ENCODE results near the gene COQ10A. TPM values are rescaled to one million over a fixed set of nuclear protein-coding genes. Genes with fewer than 3 reads are reported as not detected.

COQ10A gene
- total RNA-seq, 1 donor from 2014 or later, result 10.1 TPM

DNA sequence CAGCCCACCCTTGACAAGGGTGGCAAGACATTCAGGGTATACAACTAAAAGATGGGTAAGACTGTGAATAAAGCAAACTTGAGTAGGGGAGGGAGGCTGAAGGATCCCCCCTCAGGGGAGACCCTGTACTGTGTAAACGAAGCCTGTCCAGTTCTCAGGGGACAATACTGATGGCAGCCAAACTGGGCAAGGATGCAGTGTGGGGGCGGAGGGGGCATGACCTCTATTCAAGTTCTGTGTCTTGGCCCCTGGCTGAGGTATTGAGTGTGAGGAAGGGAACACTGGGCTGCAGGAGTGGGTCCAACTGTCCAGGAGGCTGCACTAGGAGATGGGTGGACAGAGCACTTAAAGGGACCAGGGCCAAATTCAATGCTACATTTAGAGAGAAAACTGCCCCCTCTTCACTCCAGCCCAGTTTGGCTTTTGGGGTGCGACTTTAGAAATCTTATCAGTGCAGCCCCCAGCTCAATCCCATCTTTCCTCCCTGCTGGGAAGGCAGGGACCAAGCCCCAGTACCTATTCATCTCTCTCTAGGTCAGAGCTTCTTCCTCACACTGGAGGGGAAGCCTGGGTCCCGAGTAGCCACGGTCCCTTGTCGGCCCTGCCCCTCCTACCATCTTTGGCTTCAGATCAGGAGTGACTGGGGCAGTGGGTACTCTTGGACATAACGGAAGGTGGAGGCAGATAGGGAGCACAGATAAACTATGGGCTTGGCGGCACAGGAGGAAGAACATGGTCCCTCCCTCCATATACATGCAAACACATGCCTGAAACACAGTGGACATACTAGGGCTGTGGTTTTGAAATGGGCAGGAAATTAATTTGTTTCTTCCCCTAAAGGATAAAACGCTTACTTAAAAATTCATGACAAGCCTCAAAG, 25.1 kb upstream of the COQ10A start:
- intact Hi-C loops (cut with DNase I), result no loop called here
- Histone ChIP-seq H3K4me1 (no peaks in the 10 kb centered on the region), H3K27me3 (no peaks in the 10 kb centered on the region), H3K36me3 (peaks cover 10 to 70% of the 10 kb centered on the region in 2 donors), H3K27ac (no peak overlapping the region), H3K9me3 (no peaks in the 10 kb centered on the region), H3K4me3 (no peak overlapping the region)
- TF ChIP-seq, protein P1, sequence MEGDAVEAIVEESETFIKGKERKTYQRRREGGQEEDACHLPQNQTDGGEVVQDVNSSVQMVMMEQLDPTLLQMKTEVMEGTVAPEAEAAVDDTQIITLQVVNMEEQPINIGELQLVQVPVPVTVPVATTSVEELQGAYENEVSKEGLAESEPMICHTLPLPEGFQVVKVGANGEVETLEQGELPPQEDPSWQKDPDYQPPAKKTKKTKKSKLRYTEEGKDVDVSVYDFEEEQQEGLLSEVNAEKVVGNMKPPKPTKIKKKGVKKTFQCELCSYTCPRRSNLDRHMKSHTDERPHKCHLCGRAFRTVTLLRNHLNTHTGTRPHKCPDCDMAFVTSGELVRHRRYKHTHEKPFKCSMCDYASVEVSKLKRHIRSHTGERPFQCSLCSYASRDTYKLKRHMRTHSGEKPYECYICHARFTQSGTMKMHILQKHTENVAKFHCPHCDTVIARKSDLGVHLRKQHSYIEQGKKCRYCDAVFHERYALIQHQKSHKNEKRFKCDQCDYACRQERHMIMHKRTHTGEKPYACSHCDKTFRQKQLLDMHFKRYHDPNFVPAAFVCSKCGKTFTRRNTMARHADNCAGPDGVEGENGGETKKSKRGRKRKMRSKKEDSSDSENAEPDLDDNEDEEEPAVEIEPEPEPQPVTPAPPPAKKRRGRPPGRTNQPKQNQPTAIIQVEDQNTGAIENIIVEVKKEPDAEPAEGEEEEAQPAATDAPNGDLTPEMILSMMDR (IDR thresholded peaks at IDR 0.05), result no peak
- no peak for TF ChIP-seq POLR2A (IDR thresholded peaks at IDR 0.05)
- TF ChIP-seq POLR2AphosphoS5 (IDR thresholded peaks at IDR 0.05; ENCODE audit: insufficient read depth in 1 of 2, low read depth in 1 of 2), result no peak
- DNase-seq (ENCODE audit: extremely low spot score in 2 of 2), result no peak

DNA sequence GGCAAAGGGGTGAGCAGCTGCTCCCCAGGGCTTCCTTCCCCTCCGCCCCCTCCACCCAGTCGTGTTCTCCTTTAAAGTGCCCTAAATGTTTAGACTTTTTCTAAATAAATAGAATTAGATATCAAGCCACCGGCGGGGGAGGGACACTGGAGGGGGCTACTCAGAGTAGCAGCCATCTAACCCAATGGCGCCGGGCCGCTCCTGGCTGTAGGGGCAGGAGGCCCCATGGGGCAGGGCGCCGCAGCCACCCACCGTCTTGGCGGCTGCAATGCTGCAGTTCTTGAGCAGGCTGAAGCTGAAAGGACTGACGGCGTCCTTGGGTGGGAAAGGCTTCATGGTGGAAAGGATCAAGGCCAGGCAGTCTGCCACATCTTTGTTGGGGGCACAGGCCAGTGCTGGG, 23.8 kb upstream of the COQ10A start:
- Histone ChIP-seq H3K27ac (no peak overlapping the region), H3K36me3 (peaks cover 10 to 83% of the 10 kb centered on the region in 2 donors), H3K4me1 (no peaks in the 10 kb centered on the region), H3K9me3 (no peaks in the 10 kb centered on the region), H3K4me3 (no peak overlapping the region), H3K27me3 (no peaks in the 10 kb centered on the region)
- DNase-seq (ENCODE audit: extremely low spot score in 2 of 2), result no peak
- TF ChIP-seq POLR2AphosphoS5 (IDR thresholded peaks at IDR 0.05; ENCODE audit: insufficient read depth in 1 of 2, low read depth in 1 of 2), result no peak
- TF ChIP-seq, protein P1 (IDR thresholded peaks at IDR 0.05), result no peak
- TF ChIP-seq POLR2A (IDR thresholded peaks at IDR 0.05), result no peak
- intact Hi-C loops (cut with DNase I), result no loop called here

DNA sequence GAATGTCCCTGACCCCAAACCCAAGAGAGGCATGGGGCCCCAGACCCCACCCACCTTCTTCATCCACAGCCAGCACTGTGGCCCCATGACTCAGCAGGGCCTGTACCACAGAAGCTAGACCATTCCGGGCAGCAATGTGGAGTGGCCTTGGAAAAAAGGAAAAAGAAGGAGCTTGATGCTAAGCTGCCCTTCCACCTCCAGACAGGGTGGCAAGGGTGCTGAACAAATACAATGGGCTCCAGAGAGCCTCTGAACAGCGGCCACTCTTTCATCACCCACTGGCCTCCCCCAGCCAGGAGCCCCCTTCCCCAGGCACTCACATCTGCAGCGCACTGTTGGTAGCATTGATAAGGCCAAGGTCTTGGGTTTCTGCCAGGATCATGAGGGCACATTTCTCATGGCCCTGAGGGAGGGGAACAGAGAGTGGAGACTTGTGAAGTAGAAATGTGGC, 23.0 kb upstream of the COQ10A start:
- Histone ChIP-seq H3K9me3 (no peaks in the 10 kb centered on the region), H3K27ac (no peak overlapping the region), H3K27me3 (no peaks in the 10 kb centered on the region), H3K4me3 (no peak overlapping the region), H3K4me1 (no peaks in the 10 kb centered on the region), H3K36me3 (peaks cover 10 to 90% of the 10 kb centered on the region in 2 donors)
- intact Hi-C loops (cut with DNase I), result no loop called here
- TF ChIP-seq, protein P1 (IDR thresholded peaks at IDR 0.05), result no peak
- TF ChIP-seq POLR2A (IDR thresholded peaks at IDR 0.05), result no peak
- no peak for DNase-seq (ENCODE audit: extremely low spot score in 2 of 2)

DNA sequence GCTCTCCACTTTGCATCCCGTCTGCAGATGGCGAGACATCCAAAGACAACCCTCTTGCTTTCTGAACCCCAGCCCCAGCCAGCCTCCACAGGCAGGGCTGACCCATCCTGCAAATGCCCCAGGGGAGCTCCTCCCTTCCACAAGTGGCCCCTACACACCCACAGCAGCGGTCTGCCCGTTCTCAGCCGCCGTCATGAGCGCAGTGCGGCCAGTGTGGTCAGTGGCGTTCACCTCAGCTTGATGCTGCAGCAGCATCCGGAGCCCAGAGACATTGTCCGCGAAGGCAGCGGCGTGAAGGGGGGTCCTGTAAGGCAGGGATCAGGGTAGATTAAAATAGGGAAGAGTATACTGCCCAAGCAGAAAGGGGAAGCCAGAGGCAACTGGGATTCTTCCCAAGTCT, 22.2 kb upstream of the COQ10A start:
- Histone ChIP-seq H3K4me3 (no peak overlapping the region), H3K9me3 (no peaks in the 10 kb centered on the region), H3K27me3 (no peaks in the 10 kb centered on the region), H3K27ac (no peak overlapping the region), H3K36me3 (peaks cover 10 to 97% of the 10 kb centered on the region in 2 donors), H3K4me1 (no peaks in the 10 kb centered on the region)
- intact Hi-C loops (cut with DNase I), result no loop called here
- DNase-seq (ENCODE audit: extremely low spot score in 2 of 2), result no peak
- TF ChIP-seq POLR2AphosphoS5 (IDR thresholded peaks at IDR 0.05; ENCODE audit: insufficient read depth in 1 of 2, low read depth in 1 of 2) (no peak), POLR2A (IDR thresholded peaks at IDR 0.05) (no peak)
- TF ChIP-seq, protein P1 (IDR thresholded peaks at IDR 0.05), result no peak

DNA sequence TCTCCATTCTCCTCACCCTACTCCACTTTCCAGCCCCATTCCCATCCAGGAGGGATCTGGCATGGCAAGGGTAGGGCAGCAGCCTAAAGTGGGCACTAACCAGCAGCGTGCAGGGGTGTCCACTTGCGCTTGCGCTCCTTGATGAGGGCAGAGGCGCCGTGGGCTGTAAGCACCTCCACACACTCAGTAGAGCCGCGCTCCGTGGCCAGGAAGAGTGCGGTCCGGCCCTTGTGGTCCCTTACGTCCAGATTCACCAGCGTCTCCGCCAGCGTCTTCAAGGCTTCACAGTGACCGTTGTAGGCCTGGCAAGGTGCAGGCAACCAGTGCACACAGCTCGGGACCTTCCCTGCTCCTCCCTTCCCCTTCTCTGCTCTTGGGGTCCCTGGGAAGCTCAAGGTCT, 18.8 kb upstream of the COQ10A start:
- TF ChIP-seq POLR2AphosphoS5 (IDR thresholded peaks at IDR 0.05; ENCODE audit: insufficient read depth in 1 of 2, low read depth in 1 of 2) (no peak), POLR2A (IDR thresholded peaks at IDR 0.05) (no peak)
- TF ChIP-seq, protein P1 (IDR thresholded peaks at IDR 0.05), result no peak
- Histone ChIP-seq H3K9me3 (no peaks in the 10 kb centered on the region), H3K4me1 (no peaks in the 10 kb centered on the region), H3K27ac (no peak overlapping the region), H3K4me3 (no peak overlapping the region), H3K27me3 (no peaks in the 10 kb centered on the region), H3K36me3 (peaks cover 10 to 97% of the 10 kb centered on the region in 2 donors)
- intact Hi-C loops (cut with DNase I), result no loop called here
- no peak for DNase-seq (ENCODE audit: extremely low spot score in 2 of 2)
